Dedifferentiated amniotic fluid mesenchymal stem cell (primary cell): ENCODE measurements around the gene PTPRT.

Experiments
- DNase-seq: peaks from one replicate; pipeline ENCODE4 v3.0.0-alpha.2; 2016; ENCODE audit errors: extremely low spot score

PTPRT gene

GRCh38 chr20:42472198-42472597 lies 717.5 kb downstream of the PTPRT start:
- no peak for DNase-seq

GRCh38 chr20:42461965-42462593 lies 727.6 kb downstream of the PTPRT start:
- no peak for DNase-seq

DNA sequence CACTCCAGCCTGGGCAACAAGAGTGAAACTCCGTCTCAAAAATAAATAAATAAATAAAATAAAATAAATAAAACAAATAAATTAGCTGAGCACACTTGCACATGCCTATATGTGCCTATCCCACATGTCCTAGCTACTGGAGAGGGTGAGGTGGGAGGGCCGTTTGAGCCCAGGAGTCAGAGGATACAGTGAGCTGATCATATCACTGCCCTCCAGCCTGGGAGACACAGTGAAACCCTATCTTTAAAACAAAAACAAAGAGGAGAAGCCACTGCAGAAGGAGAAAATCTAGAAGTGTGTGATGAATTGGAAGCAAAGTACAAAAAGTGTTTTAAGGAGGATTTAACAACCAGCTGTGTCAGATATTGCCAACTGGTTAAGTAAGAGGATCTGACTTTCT lies 728.4 kb downstream of the PTPRT start:
- no peak for DNase-seq

- DNase-seq = no peak
Measured at GRCh38 chr20:42447270-42447669, 742.4 kb downstream of the PTPRT start.

- no peak for DNase-seq
Measured at GRCh38 chr20:42444799-42445198, 744.9 kb downstream of the PTPRT start.

GRCh38 chr20:42443200-42443599 lies 746.5 kb downstream of the PTPRT start:
- DNase-seq = no peak

DNA sequence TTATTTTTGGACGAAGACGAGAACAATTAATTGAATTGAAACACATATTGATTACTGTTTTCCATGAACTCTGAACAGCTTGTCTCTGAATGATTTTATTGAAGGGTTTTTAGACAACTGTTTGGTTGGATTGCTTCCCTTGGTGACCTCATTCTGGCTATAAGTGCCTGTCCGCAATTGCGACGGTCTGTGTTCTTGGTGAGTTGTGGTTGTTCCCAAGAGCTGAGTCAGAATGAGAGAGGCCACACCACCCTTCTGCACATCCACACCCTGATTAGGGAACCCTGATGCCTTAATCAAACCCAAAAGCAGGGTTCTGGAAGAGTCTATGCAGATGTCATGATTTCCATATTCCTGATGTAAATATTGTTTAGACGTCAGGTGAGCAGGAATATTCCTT lies 747.0 kb downstream of the PTPRT start:
- no peak for DNase-seq

- DNase-seq = no peak
Measured at GRCh38 chr20:42441864-42442331, 747.8 kb downstream of the PTPRT start.

DNA sequence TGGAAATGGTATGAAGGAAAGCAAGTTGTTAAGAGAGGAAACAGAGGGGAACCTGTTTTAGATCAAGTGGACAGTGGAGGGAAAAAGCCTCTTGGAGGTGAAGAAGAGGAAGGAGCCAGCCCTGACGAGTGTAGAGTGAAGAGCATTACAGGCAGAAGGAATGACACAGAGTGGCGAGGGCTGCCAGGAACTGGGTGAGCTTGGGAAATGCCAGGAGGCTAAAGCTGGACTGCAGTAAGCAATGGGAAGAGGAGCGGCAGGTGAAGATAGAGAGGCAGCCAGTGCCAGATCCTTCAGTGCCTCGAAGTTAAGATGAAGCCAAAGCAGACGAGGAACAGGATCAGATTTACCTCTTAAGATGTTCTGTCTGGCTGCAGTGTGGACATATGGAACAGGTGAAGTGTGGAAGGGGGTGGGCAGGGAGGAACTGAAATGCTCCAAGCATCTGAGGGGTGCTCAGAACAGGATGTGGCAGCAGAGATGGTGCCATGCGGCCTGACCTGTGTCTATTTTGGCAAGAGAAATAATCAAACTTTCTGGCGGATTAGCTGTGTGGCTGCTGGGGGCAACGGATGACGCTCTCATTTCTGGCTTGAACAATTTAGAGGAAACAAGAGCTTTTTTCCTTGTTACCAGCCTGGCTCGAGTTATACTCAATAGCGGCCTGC lies 748.4 kb downstream of the PTPRT start:
- DNase-seq = no peak

GRCh38 chr20:42435230-42435629 lies 754.5 kb downstream of the PTPRT start:
- DNase-seq = no peak

DNA sequence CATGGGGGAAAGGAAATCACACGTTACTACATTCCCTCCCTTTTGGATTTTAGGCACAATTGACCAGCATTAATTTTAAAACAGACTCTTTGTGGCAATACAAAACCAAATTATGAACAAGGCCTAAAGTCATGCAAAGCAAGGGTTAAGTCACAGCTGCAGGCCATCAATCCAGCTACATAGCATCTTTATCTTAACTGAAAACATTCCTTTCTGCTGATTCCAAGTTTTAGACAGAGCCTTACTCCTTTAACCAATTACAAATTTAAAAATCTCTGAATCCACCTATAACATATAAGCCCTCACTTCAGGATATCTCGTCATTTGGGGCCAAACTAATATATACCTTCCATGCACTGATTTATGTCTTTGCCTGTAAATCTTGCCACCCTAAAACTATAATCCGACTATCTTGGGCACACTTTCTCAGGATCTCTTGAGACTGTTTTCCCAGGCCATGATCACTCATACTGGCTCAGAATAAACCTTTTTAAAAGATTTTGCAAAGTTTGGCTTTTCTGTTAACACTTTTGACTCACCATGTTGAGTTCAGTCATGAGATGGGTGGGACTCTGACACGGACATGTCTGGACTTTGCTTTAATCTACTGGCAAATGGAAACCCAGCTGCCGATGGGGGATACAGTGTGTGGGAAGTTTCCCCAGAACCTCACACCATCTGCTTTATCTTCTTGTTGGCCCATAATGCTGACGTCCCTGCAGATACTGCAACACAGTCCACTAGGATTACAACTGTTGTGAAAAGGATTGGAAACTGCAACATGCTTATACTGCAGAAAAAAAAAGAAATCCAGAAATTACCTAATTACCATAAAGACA lies 757.0 kb downstream of the PTPRT start:
- DNase-seq = no peak

DNA sequence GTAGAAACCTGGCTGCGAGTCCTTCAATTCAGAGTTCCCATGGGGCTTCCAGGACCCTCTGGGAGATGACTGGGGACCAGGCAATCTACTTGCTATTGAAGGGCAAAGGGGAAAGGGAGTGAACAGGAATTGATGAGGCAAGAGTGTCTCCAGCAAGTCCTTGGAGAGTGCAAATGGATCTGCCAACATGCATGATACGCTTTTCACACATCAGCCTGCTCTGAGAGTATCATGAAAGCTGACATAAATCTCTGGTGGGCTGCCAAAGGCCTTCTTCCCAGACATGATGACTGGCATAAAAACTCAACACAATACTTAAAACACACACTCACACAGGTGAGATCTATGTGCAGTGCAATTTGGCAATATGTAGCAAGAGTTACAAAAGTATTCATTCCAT lies 759.1 kb downstream of the PTPRT start:
- no peak for DNase-seq

GRCh38 chr20:42429761-42430458 lies 759.8 kb downstream of the PTPRT start:
- DNase-seq = no peak

DNA sequence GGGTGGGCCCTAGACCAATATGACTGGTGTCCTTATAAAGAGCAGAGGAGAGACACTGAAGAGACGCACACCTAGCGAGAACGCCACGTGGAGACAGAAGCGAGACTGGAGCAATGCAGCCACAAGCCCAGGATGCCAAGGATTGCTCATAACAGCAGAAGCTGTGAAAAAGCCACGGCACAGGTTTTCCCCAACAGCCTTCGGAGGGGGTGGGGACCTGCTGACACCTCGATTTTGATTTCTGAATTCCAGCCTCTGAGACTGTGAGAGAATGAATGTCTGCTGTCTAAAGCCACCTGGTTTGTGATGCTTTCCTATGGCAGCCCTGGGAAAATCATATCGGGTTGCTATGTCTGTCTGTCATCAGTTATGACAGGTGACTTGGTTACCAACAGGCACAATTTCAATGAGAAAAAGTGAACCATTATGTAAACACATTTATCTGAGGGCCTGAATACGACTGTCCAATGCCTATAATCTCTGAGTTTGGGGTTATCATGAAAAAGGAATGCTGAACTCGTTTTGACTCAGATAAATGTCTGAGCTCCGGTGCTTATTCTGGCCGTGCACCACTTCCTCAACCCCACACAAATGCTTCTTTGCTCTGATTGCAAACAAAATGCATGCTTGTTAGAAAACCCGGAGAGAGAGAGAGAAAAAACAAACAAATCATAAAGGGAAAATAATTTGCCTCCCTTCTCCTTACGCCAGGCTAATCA lies 769.7 kb downstream of the PTPRT start:
- no peak for DNase-seq

- DNase-seq = no peak
Measured at GRCh38 chr20:42406826-42407225, 782.9 kb downstream of the PTPRT start.

GRCh38 chr20:42402455-42402854 lies 787.3 kb downstream of the PTPRT start:
- no peak for DNase-seq

GRCh38 chr20:42401613-42402012 lies 788.1 kb downstream of the PTPRT start:
- DNase-seq = no peak

DNA sequence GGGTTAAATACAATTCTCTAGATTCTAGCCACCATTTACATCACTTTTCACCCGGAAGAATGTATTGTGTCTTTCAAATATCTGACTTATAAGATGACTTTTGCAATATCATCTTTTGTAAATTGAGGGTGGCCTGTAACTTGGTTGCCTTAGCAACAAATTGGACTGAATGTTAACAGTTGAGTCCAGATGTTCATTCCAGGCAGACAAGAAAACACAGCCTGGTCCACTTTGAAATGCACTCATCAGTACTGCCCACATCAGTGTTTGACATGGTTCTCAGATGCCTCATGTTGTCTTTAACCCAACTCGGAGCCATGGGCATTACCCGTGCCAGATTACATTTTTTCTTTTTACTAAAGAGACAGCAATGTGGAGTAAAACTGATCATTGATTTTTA lies 789.9 kb downstream of the PTPRT start:
- no peak for DNase-seq

- DNase-seq = no peak
Measured at GRCh38 chr20:42392442-42392841, 797.3 kb downstream of the PTPRT start.

DNA sequence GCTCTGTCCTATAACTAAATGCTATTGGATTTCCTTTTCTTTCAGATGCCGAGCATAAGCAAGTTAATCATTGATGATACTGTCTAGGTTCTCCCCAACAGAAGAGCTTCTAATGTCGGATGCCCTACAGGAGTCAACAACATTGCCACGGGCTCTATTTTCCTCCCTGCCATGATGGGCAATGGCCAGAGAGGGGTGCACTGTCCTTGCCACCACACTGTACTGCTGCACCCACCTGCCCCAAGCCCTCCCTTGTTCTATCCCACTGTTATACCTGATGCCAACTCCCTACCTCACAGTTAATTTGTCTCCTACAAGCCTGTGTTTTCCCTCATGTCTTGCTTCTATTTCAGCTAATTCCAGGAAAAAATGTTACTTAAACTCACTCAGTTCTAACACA lies 797.9 kb downstream of the PTPRT start:
- no peak for DNase-seq

- DNase-seq = no peak
Measured at GRCh38 chr20:42380287-42380686, 809.4 kb downstream of the PTPRT start.

- DNase-seq = no peak
Measured at GRCh38 chr20:42379385-42379784, 810.3 kb downstream of the PTPRT start.
